Keratinocyte (primary cell): Measurements from ENCODE around the gene C4orf36.

Experiments
- CTCF ChIP-seq, 3 experiments: IDR thresholded peaks in 1 of 3; conservative IDR thresholded peaks in 1 of 3; optimal IDR thresholded peaks in 1 of 3; 2 replicates in 2 of 3; 3 replicates in 1 of 3; pipeline versions ENCODE3 to v1.5.1; 2011; ENCODE audit warnings: low read length in 3 of 3, mild to moderate bottlenecking in 3 of 3, moderate library complexity in 2 of 3, control low read depth in 1 of 3, inconsistent platforms in 1 of 3; ENCODE audit not compliant: insufficient read depth in 2 of 3; ENCODE audit errors: extremely low read depth in 1 of 3
- EZH2 ChIP-seq: IDR thresholded peaks from one replicate; pipeline ENCODE4 v1.6.1; 2012; ENCODE audit warnings: inconsistent platforms, mild to moderate bottlenecking, low read length, moderate library complexity

- TF ChIP-seq CTCF (optimal IDR thresholded peaks at IDR 0.05 in 1 of 3, IDR thresholded peaks at IDR 0.05 in 1 of 3, conservative IDR thresholded peaks at IDR 0.05 in 1 of 3; ENCODE audit: extremely low read depth in 1 of 3, insufficient read depth in 2 of 3, low read length in 3 of 3) (no peak), EZH2 (no peak)
These were observed 376 bp upstream of the C4orf36 start for GRCh38 chr4:86892636-86892960.
